Measurements from ENCODE around the gene TMX4.

TMX4 gene

GRCh38 chr20:7935027-7935551, 84.5 kb downstream of the TMX4 start:
- H3K27me3 ChIP-seq (ENCODE audit: insufficient read depth, low read length) = peaks cover 2% of the 10 kb centered on the region
- no peak overlapping the region for H3K4me3 ChIP-seq (ENCODE audit: low read length)
- H3K36me3 ChIP-seq (ENCODE audit: insufficient read depth, low read length) = no peaks in the 10 kb centered on the region

GRCh38 chr20:7933346-7933745, 86.2 kb downstream of the TMX4 start:
- Histone ChIP-seq H3K4me3 (ENCODE audit: low read length) (no peak overlapping the region), H2AFZ (ENCODE audit: low read depth, low read length) (no peak overlapping the region), H3K36me3 (ENCODE audit: insufficient read depth, low read length) (no peaks in the 10 kb centered on the region), H3K9me3 (ENCODE audit: low read length) (no peaks in the 10 kb centered on the region), H3K27me3 (ENCODE audit: insufficient read depth, low read length) (peaks cover 2% of the 10 kb centered on the region), H3K4me1 (ENCODE audit: insufficient read depth, low read length) (peaks cover 4% of the 10 kb centered on the region)

More at GRCh38 chr20:7935027-7935551, 84.5 kb downstream of the TMX4 start:
- Histone ChIP-seq H3K9me3 (ENCODE audit: low read length) (no peaks in the 10 kb centered on the region), H2AFZ (ENCODE audit: low read depth, low read length) (no peak overlapping the region), H3K4me1 (ENCODE audit: insufficient read depth, low read length) (peaks cover 4% of the 10 kb centered on the region)

- Histone ChIP-seq H3K36me3 (ENCODE audit: insufficient read depth, low read length) (no peaks in the 10 kb centered on the region), H2AFZ (ENCODE audit: low read depth, low read length) (no peak overlapping the region), H3K27me3 (ENCODE audit: insufficient read depth, low read length) (peaks cover 2% of the 10 kb centered on the region), H3K9me3 (ENCODE audit: low read length) (no peaks in the 10 kb centered on the region), H3K4me1 (ENCODE audit: insufficient read depth, low read length) (no peaks in the 10 kb centered on the region), H3K4me3 (ENCODE audit: low read length) (no peak overlapping the region)
Observed at GRCh38 chr20:7930343-7930742, 89.2 kb downstream of the TMX4 start.
